ENCODE data around the gene SPACA6.

Gene SPACA6

GRCh38 chr19:51739466-51740213 lies 46.5 kb downstream of the SPACA6 start:
- no peak for DNase-seq

GRCh38 chr19:51740356-51740755 lies 47.2 kb downstream of the SPACA6 start:
- DNase-seq: no peak

- no peak for DNase-seq
Observed at GRCh38 chr19:51742789-51743188, 49.7 kb downstream of the SPACA6 start.

- no peak for DNase-seq
Observed at GRCh38 chr19:51743405-51743804, 50.3 kb downstream of the SPACA6 start.

GRCh38 chr19:51746731-51747130 lies 53.6 kb downstream of the SPACA6 start:
- no peak for DNase-seq

- no peak for DNase-seq
Observed at GRCh38 chr19:51749979-51750378, 56.8 kb downstream of the SPACA6 start.

- DNase-seq: no peak
Observed at GRCh38 chr19:51750400-51751094, 57.4 kb downstream of the SPACA6 start.

- no peak for DNase-seq
Observed at GRCh38 chr19:51751655-51752054, 58.5 kb downstream of the SPACA6 start, which contains the start of gene FPR1. Gene FPR1, minus strand, starts transcription at chr19:51751878. Its CDS starts 4,884 bp downstream, at chr19:51746994.

GRCh38 chr19:51754109-51754508 lies 61.0 kb downstream of the SPACA6 start:
- DNase-seq: no peak

GRCh38 chr19:51754770-51755169 lies 61.6 kb downstream of the SPACA6 start:
- no peak for DNase-seq
